HG03439 (cell line): Measurements from ENCODE around the gene MAP3K7.

ENCODE experiments used
- ATAC-seq: cut with Tn5 transposase; IDR thresholded peaks from one replicate; pipeline ENCODE4 v1.9.1; 2021; ENCODE audit warnings: mild to moderate bottlenecking, moderate library complexity; ENCODE audit not compliant: unreplicated experiment

Gene MAP3K7

DNA sequence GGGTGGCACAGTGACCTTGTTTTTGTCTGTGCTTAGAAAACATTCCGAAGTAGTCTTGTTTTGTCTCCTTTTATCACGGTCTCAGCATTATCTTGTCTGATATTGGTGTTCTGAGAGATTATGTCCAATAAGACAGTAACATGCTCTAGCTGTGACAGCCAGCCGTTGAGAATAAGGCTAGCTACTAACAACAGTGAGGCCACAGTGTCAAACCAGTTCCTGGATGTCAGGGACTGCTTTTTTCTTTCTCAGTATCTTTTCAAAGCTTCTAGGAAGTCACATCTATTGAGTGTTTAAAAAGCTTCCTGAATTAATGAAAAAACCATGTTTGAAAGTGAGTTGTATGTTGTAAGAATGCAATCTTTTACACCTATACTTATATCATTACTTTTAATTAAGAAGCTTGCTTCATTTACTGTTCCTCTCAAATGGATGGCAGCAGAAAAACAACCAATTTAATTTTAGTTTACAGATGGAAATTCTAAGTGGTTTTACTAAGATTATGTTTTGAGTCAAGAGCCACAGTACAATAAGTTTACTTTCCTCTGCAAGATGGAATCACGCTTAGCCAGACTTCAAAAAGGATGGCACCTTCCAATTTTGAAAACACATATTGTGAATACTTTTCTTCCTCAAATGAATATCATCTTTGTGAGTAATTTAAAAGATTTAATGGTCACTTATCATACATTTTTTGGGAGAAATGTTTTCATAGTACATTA is 53.1 kb downstream of the MAP3K7 start:
- ATAC-seq = no peak

- no peak for ATAC-seq
Observed at GRCh38 chr6:90530882-90531281, 56.0 kb downstream of the MAP3K7 start.

- no peak for ATAC-seq
Observed at GRCh38 chr6:90525421-90525820, 61.5 kb downstream of the MAP3K7 start.

DNA sequence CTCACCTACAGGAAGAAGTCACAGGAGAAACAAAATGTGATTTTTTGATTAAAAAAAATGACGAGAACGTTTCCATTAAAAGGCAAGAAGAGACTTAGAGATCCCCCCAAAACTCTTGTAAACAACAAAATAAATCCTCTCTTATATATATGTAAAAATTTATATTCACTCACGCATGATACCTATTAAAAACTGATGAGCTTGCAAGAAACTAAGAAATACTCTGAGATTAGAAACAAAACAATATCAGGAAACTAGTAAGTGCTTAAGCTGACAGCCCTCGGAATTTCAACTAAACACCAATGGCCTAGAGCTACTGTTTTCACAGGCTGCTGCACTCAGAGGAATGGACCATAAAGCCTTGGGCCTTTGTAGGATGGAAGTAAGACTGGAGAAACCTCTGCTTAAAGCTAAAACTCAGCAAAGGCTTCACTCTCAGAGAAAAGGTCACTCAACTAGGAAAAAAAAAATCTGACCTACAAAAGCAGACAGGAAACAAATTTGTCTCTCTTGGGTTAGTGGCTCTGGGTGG is 63.0 kb downstream of the MAP3K7 start:
- ATAC-seq = no peak

DNA sequence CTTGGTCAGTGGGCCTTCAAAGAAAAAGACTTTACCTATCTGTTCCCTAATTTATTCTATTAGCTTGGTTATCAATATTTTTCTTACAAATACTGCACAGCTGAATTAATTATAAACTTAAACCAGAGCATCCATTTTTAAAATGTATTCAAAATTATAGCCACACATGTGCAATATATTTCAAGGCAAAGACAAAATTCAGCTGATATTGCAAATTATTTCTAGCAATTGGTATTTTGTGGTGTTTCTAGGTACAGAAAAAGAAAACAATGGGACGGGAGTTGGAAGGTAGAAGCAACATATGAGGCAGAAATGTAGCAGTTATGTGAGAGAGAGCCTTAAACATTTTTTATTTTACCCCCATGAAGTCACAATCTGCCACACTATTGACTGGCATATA is 64.9 kb downstream of the MAP3K7 start:
- ATAC-seq = no peak

GRCh38 chr6:90516074-90516660 is 70.7 kb downstream of the MAP3K7 start:
- no peak for ATAC-seq

DNA sequence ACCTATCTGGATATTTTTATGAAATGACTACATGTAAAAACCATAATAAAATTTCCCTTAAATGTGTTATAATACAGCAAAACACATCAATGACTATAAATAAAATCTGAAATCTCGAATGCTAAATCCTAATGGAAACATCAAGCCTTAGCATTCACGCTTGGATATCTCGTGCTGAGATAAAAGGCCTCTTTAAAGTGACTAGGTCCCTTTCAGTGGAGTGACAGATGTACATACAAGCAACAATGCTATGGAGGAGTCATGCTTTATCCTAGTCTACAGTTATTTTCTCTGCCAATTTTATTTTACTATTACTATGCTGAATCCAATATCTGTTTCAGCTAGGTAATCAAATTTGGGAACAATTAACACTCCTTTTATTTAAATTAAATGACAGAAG is 72.4 kb downstream of the MAP3K7 start:
- no peak for ATAC-seq

DNA sequence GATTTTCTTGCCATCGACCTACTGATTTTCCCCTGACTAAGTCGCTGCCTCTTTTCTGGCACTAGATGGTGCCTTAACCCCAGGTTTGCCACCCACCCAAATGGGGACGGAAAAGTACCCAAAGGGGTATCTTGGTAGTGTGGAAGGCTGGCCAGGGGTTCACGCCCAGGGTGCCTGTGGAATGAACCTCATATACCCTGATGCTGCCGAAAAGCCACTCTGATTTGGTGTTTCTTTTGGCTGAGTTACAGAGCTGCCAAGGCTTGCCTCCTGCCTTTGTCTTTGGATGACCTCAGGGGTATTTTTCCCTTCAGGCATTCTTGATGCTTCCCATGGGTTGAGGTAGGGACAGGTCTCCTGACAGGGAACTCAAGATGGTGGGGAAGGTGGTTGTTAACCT is 78.1 kb downstream of the MAP3K7 start:
- ATAC-seq = no peak

- no peak for ATAC-seq
Observed at GRCh38 chr6:90502866-90503407, 83.9 kb downstream of the MAP3K7 start.

- no peak for ATAC-seq
Observed at GRCh38 chr6:90502381-90502780, 84.5 kb downstream of the MAP3K7 start.

GRCh38 chr6:90500458-90500857 is 86.4 kb downstream of the MAP3K7 start:
- ATAC-seq = no peak

GRCh38 chr6:90497411-90497810 is 89.5 kb downstream of the MAP3K7 start:
- no peak for ATAC-seq

DNA sequence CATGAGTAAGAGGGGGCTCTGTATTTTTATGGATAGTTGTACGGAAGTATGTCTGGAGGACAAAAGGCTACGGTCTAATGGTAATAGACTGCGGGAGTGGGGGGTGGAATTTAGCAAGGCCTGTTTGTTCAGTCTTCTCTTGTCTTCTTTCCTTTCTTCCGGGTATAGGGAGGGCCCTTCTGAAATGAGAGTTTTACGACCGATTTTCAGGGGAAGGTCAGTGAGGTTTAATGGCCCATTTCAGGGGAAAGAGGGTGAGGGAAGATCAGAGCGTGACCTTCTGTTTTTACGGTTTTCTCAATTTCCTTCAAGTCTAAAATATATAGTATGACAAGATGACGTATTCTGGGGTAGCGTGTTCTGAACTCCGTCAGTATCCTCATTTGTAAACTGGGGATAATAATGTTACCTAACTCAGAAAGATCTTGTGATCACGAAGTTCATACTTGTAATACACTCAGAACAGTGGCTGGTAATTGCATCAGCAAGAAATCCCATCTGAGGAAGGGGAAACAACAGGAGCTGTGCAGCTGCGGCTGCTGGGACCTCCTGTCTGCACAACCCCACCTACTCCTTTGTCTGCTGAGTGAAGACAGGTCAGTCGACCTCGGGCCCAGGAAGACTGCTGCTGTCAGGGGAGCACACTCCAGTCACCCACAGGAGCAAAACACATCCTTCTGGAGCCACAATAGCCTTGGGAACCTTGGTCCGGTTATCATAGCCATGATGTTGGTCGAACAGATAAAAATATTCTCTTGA is 90.4 kb downstream of the MAP3K7 start:
- no peak for ATAC-seq

DNA sequence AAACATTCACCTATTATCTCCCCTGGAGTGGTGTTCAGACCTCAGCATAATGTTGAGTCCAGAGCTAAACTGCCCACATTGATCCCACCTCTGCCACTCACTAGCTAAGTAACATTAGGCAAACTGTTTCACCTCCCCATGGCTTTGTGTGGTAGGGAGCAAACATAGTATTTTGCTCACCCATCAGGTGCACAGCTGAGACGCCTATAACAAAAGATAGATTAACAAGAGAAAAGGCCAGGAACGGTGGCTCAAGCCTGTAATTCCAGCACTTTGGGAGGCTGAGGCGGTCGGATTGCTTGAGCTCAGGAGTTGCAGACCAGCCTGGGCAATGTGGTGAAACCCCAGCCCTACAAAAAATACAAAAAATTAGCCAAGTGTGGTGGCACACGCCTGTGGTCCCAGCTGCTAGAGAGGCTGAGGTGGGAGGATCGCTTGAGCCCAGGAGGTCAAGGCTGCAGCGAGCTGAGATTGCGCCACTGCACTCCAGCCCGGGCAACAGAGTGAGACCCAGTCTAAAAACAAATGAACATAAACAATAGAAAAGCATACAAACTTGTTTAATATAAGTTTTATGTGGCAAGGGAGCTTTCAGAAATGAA is 91.6 kb downstream of the MAP3K7 start:
- ATAC-seq = no peak

DNA sequence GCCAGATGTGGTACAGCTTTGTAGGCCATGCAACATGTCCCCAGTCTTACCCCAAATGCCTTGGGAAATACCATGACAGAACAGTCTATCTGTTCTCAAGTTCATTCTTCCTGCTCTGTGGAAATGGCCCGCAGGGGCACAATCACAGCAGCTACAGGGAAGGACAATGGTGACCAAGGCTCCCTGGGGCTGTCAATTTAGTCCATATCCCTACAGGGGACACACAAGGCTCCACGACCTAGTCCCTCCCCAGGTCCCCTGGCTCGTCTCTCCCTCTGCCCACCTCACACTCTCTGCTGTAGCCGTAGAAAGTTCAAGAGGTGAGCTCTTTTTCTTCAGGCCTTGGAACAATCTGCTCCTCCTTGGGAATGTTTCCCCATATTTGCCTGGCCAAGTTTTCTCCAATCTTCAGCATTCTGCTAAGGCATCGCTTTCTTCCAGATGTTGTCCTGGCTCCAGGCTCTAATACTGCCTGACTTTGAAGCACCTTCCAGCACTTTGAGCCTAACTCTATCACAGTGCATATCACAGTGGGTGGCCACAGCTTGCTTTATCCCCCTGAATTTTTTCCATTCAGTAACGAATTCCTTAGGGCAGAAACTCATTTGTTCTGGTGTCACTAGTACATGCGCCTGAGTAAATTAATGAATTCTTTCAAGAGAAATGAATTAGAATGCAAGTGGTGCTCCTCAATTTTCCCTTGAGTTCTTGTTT is 92.6 kb downstream of the MAP3K7 start:
- ATAC-seq = no peak

GRCh38 chr6:90493332-90493731 is 93.5 kb downstream of the MAP3K7 start:
- ATAC-seq = no peak

GRCh38 chr6:90492798-90493197 is 94.1 kb downstream of the MAP3K7 start:
- ATAC-seq = no peak

- ATAC-seq = no peak
Observed at GRCh38 chr6:90492369-90492768, 94.5 kb downstream of the MAP3K7 start.

DNA sequence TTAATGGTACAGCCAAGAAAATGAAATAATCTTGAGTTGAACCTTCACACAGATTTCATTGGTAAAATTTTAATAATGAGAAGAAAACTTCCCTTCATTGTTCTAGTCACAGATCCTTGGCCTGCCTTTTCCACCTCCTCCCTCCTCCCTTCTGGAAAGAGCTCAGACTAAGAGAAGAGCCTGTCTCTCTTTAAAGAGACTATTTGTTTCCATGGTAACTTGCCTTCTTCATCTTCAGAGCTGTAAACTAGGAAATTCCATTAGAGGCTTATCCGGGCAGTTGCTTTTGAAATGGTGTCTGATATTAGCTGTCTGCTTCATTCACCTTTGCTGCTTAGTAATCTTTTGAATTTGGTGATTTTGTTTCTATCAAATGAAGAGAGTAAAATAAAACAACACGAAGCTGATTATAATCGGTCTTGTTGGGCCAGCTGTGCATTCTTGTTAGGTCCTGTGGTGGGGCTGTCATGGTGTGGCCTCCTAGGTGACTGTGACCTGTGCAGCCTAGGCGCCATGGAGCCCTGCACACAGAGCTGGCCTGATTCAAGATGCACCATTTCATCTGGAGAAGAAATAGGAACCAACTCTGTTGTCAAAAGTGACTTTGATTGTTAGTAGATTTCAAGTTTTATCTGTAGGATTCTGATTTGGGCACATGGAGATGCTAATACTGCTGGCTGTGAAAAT is 96.7 kb downstream of the MAP3K7 start:
- ATAC-seq = no peak

- no peak for ATAC-seq
Observed at GRCh38 chr6:90488816-90489215, 98.1 kb downstream of the MAP3K7 start.
